ENCODE results near the gene TRIM49D1. TPM values are rescaled to one million over a fixed set of nuclear protein-coding genes. Genes with fewer than 3 reads are reported as not detected.
A peak's percentile ranks its signal among the peaks of the same experiment; 100 is the strongest.
"Not testable (repeated sequence)": the region's sequence is repeated elsewhere in the genome, so short reads cannot be mapped to it uniquely, and the experiment has no call there.

TRIM49D1 gene, protein sequence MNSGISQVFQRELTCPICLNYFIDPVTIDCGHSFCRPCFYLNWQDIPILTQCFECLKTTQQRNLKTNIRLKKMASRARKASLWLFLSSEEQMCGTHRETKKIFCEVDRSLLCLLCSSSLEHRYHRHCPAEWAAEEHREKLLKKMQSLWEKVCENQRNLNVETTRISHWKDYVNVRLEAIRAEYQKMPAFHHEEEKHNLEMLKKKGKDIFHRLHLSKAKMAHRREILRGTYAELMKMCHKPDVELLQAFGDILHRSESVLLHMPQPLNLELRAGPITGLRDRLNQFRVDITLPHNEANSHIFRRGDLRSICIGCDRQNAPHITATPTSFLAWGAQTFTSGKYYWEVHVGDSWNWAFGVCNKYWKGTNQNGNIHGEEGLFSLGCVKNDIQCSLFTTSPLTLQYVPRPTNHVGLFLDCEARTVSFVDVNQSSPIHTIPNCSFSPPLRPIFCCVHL
- total RNA-seq (2014; rRNA removed; shearing (Covaris generic)) = not detected in 2 replicates

DNA sequence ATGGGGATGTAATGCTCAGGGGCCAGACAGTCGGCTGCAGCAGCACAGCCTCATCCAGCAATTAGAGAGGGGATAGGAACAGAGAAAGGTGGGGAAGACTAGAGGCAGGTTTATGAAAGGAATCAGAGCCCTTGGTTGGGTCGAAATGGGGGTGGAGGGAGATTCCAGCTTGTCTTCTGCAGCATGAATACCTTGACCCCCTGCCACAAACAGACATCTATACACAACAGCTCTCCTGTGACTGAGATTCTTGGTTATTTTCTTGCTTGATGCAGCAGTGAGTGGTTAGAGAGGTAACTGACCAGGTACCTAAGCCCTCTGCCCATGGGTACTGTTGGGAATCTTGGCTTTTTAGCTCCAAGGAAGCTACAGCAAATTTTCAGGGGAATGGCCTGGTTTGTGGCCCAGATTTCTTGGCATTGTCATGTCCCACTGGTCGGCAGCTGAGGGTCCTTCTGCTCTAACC, at the start of gene TRIM49D1:
Gene TRIM49D1, minus strand, starts transcription at position 51 of the 466 bp plus-strand sequence. CDS start 4,535 bp downstream, outside the sequence.
- peak; percentile 1 for DNase-seq (ENCODE audit: low spot score)

GRCh38 chr11:89965737-89966136, 43.7 kb upstream of the TRIM49D1 start, which contains the start of gene TRIM64:
Gene TRIM64 (plus strand): TSS chr11:89966037. CDS start chr11:89968504, 2,467 bp downstream.
- not testable (repeated sequence) for DNase-seq (ENCODE audit: low spot score)

DNA sequence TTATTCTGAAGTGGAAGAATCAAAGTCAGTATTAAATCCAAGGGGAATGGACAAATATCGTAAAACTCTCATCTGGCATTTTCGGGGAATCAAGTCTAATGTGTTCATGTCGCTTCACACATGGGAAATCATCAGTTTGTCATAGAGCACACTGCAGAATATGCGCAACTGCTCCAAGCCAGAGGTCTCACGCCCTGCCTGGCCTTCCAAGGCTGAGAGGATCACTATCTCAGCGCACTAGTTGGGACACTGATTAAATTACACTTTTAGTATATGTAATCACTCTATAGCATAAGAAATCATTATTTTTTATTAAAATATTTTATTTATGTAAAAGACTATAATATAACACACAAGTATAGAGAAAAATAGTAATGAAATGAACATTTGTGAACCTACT, 38.8 kb upstream of the TRIM49D1 start:
- not testable (repeated sequence) for DNase-seq (ENCODE audit: low spot score)

DNA sequence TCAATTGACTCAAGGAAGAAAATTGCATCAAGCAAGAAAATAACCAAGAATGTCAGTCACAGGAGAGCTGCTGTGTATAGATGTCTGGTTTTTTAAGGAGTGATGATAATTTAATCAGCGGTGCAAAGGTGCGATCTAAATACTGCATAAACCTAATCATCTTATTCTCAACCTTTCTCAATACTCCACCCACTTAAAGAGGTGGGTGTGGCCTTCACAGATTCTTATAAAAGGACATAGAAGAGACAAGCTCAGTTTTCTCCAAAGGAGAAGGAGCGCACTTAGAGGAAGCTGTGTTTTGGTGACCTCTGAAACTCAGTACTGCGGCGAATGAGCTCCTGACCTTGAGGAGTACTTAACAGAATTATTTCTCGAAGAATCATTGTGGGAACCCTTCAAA, 1.7 kb upstream of the TRIM49D1 start, which contains the start of gene TRIM49D2:
Gene TRIM49D2, plus strand, starts transcription at position 301 of the 400 bp plus-strand sequence. CDS start 2,698 bp downstream, outside the sequence.
- DNase-seq (ENCODE audit: low spot score) = not testable (repeated sequence)

DNA sequence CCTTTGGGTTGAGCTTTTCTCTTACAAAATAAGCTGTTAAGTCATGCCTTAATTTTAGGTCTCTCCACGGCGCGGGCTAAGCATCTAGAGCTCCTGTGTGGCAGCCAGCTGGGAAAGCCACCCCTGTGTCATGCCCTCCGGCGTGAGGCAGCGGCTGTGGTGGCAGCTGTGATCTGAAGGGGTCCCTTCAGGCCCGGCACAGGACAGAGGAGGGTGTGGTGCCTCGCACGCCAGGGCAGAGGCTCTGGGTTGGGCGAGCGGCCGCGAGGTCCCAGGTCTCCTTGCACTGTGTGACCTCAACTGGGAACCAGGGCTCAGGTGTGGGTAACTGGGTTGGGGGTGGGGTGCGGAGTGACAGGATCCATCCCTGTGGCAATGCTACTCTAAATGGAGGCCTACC, 21.2 kb downstream of the TRIM49D1 start:
- DNase-seq (ENCODE audit: low spot score) = not testable (repeated sequence)

DNA sequence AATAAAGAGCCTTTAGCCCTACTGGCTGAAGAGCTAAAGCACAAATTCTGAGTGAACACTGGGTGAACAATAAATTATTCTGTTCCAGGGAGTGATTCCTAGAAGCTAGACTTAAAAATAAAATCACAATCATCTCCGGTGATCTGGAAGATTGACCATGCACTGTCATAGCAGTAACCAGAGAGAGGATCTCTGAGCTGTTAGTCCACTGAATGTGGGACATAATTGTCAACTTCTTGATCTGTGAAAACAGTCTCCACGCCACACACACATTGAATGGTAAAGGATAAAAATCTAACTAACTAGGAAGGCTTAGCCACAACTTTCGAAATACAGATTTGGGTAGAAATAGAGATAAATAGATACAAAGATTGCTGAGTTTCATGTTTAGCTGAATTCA, 28.8 kb downstream of the TRIM49D1 start:
- not testable (repeated sequence) for DNase-seq (ENCODE audit: low spot score)

DNA sequence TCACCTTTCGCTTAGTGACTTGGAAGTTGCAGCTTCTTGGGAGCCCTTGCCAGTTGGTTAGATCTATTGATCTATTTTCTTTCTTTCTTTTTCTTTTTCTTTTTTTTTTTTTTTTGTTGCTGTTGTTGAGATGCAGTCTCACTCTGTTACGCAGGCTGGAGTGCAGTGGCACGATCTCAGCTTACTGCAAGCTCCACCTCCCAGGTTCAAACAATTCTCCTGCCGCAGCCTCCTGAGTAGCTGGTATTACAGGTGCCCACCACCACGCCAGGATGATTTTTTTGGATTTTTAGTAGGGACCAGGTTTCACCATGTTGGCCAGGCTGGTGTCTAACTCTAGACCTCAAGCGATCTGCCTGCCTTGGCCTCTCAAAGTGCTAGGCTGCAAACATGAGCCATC, 44.5 kb downstream of the TRIM49D1 start:
- DNase-seq (ENCODE audit: low spot score) = not testable (repeated sequence)

DNA sequence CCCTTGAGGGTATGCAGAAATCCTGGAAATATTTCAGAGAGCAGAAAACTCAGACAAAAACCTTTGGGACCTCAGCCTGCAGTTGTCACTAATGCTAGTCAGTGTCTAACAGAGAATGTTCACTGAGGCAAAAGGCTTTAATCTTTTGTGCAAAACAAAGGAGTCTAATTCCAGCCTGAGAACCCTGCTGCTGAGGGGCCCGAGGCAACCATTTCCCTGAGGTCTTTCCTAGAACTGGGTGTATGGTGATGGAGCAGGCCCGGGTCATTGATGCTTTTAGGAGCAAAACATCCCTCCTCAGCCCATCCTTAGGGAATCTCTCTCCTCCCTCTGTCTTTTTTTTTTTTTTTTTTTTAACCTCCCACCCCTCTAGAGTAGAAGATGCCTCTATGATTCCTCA, 49.5 kb downstream of the TRIM49D1 start:
- not testable (repeated sequence) for DNase-seq (ENCODE audit: low spot score)

DNA sequence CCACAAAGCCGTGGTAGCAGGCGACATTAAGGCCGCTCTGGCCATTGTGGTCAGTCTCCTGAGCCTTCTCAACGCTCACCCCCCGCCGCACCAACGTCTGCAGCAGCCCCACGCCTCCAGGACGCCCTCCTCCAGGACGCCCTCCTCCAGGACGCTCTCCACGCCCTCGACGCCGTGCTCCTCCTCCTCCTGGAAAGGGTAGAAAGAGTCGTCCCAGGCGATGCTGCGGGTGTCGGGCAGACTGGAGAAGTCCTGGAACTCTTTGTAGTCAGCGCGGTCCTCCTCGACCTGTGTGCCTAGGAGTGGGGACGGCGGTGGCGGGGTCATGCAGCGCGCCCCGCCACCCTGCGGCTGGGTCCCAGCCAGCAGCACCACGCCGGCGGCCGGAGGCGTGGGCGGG, 56.8 kb downstream of the TRIM49D1 start:
- DNase-seq (ENCODE audit: low spot score) = not testable (repeated sequence)

DNA sequence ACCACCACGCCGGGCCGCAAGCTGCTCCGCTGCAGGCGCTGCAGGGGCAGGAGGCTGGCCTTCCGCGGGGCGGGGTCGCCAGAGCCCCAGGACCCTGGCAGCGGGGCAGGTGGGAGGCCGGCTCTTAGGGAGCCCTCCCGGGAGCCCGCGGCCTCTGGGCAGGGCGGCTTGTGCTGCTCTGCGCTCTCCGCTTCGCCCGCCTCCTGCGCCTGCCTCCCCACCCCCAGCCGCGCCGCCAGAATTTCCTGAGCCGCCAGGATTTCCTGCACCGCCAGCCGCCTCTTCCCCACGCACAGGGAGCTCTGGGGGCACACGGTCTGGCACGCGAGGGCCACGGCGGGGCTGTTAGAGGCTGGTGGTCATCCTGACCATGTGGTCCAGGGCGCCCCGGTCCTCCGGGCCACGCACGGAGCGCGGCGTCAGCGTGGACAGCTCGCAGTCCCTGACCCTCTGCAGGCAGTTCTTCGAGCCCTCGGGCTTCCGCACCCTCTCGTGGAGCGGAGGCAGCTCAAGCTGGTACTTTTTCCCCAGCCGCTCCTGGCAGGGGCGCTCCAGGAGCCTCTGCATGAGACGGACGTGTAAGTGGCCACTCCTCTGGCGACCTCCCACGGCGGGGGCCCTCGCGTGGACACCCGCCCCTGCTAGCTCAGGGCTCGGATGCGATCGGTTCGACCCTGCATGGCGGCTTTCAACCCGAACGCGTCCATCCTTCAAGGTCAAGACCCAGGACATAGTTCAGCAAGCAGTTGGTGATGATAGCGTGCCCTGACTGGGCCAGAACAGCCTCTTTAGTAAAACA, 57.9 kb downstream of the TRIM49D1 start:
- DNase-seq (ENCODE audit: low spot score) = not testable (repeated sequence)

Other genes starting within 250 kb of the TRIM49D1 start
- not detected in 2 replicates for gene TRIM77, start 211.9 kb downstream of the TRIM49D1 start, total RNA-seq (2014; rRNA removed; shearing (Covaris generic))
- gene TRIM49, start 113.7 kb downstream of the TRIM49D1 start, total RNA-seq (2014; rRNA removed; shearing (Covaris generic)) = not detected in 2 replicates
- not detected in 2 replicates for gene TRIM64B, start 43.8 kb downstream of the TRIM49D1 start, total RNA-seq (2014; rRNA removed; shearing (Covaris generic))
- not detected in 2 replicates for gene TRIM49D2, start 1.8 kb upstream of the TRIM49D1 start, total RNA-seq (2014; rRNA removed; shearing (Covaris generic))
- not detected in 2 replicates for gene TRIM64, start 43.8 kb upstream of the TRIM49D1 start, total RNA-seq (2014; rRNA removed; shearing (Covaris generic))
- gene TRIM49C, start 108.9 kb upstream of the TRIM49D1 start, total RNA-seq (2014; rRNA removed; shearing (Covaris generic)) = not detected in 2 replicates
- gene UBTFL1, start 163.7 kb upstream of the TRIM49D1 start, total RNA-seq (2014; rRNA removed; shearing (Covaris generic)) = not detected in 2 replicates
- 0.29 and 2.8 TPM in 2 replicates for gene NAALAD2, start 212.4 kb upstream of the TRIM49D1 start, total RNA-seq (2014; rRNA removed; shearing (Covaris generic))